ENCODE results near the gene CSF3.

CSF3 gene

DNA sequence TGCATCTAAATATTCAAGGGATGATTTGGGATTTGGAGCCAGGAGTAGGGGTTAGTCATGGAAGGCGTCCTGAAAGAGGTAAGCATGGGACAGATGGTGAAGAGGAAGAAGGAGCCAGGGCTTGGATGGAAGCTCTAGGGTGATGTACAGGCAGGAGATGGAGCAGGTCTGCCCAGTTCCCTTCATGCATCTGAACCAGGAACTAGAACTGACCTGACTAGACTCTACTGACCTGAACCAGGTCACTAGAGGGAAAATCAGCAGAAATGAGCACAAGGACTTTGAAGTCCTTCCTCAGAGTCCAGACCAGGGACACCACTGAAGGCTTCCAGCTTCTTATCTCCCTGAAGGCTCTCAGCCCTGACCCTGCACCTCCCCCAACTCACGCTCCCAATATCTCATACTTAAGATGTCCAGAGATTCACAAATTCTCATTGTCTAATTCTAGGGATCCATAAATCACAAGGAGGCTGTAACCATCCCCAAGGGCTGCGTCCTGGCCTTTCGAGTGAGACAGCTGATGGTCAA lies 44.1 kb upstream of the CSF3 start:
- in situ Hi-C loops (cut with HindIII; ENCODE audit: low pct_ligation_motif_present, low sequenced_read_pairs), result no loop called here
- no peak for DNase-seq
- no peaks in the 10 kb centered on the region for H3K36me3 ChIP-seq (replicated peaks)
- TF ChIP-seq, protein P1, sequence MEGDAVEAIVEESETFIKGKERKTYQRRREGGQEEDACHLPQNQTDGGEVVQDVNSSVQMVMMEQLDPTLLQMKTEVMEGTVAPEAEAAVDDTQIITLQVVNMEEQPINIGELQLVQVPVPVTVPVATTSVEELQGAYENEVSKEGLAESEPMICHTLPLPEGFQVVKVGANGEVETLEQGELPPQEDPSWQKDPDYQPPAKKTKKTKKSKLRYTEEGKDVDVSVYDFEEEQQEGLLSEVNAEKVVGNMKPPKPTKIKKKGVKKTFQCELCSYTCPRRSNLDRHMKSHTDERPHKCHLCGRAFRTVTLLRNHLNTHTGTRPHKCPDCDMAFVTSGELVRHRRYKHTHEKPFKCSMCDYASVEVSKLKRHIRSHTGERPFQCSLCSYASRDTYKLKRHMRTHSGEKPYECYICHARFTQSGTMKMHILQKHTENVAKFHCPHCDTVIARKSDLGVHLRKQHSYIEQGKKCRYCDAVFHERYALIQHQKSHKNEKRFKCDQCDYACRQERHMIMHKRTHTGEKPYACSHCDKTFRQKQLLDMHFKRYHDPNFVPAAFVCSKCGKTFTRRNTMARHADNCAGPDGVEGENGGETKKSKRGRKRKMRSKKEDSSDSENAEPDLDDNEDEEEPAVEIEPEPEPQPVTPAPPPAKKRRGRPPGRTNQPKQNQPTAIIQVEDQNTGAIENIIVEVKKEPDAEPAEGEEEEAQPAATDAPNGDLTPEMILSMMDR (IDR thresholded peaks at IDR 0.05; ENCODE audit: low read depth, low read length, missing control alignments), result no peak
- H3K27me3 ChIP-seq (replicated peaks), result no peaks in the 10 kb centered on the region
- no peak overlapping the region for H3K27ac ChIP-seq
- H3K4me3 ChIP-seq (ENCODE audit: low read depth, low read length), result no peak overlapping the region

DNA sequence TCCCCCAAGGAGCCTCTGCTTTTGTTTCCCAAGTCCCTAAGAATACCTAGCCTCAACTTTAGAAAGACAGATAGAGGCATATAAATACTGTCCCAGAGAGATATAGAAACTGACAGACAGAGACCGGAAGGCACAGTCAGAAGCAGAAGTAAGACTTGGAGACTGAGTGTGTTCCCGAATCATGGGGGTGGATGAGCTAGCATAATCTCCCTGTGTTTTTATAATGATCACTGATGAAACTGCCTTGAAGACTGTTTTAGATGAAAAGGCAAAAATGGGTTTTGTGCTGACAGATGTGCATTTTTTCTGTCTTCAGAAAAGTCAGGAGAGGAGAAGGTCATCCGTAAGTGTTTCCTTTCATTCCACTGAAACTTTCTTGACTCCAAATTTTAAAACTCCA lies 43.0 kb upstream of the CSF3 start:
- H3K4me3 ChIP-seq (ENCODE audit: low read depth, low read length), result no peak overlapping the region
- TF ChIP-seq, protein P1 (IDR thresholded peaks at IDR 0.05; ENCODE audit: low read depth, low read length, missing control alignments), result no peak
- no peak for DNase-seq
- H3K36me3 ChIP-seq (replicated peaks), result no peaks in the 10 kb centered on the region
- in situ Hi-C loops (cut with HindIII; ENCODE audit: low pct_ligation_motif_present, low sequenced_read_pairs), result no loop called here
- H3K27me3 ChIP-seq (replicated peaks), result no peaks in the 10 kb centered on the region
- H3K27ac ChIP-seq, result no peak overlapping the region

DNA sequence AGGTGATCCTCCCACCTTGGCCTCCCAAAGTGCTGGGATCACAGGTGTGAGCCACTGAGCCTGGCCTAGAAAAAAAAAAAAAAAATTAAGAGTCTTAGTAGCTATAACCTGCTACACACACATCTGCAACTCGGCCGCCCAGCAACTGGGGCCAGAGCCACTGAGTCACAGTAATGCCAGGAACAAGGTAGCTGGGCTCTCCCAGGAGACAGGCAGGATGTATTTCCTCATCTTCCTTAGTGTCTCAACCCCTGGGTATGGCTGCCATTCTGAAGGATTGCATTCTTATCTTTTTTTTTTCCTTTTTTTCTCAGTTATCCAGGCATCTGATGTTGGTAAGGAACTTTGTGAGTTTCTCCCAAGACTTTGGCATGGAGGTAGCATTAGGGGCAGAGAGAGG lies 41.7 kb upstream of the CSF3 start:
- Histone ChIP-seq H3K4me3 (ENCODE audit: low read depth, low read length) (no peak overlapping the region), H3K27ac (no peak overlapping the region), H3K36me3 (replicated peaks) (no peaks in the 10 kb centered on the region), H3K27me3 (replicated peaks) (no peaks in the 10 kb centered on the region)
- in situ Hi-C loops (cut with HindIII; ENCODE audit: low pct_ligation_motif_present, low sequenced_read_pairs), result no loop called here
- TF ChIP-seq, protein P1 (IDR thresholded peaks at IDR 0.05; ENCODE audit: low read depth, low read length, missing control alignments), result no peak
- no peak for DNase-seq

DNA sequence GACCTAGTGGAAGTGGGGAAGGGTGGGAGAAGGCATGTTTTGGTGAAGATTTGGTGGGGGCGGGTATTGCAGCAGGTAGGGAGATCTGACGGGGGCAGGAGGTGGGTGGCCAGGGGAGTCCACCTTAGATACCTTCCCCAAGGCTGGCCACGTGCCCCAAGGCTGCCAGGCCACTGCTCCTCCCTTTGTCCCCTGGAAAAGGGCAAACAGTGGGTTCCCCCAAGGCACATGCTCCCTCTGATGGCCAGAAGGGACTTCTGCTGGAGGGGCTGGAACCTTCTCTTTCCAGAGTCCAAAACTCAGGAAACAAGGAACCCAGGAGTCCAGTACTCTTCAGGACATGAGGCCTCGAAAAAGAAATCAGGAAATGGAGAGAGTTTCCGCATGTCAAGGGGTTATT lies 40.8 kb upstream of the CSF3 start:
- H3K4me3 ChIP-seq (ENCODE audit: low read depth, low read length), result no peak overlapping the region
- no peak overlapping the region for H3K27ac ChIP-seq
- no peaks in the 10 kb centered on the region for H3K36me3 ChIP-seq (replicated peaks)
- TF ChIP-seq, protein P1 (IDR thresholded peaks at IDR 0.05; ENCODE audit: low read depth, low read length, missing control alignments), result no peak
- DNase-seq, result no peak
- no peaks in the 10 kb centered on the region for H3K27me3 ChIP-seq (replicated peaks)
- in situ Hi-C loops (cut with HindIII; ENCODE audit: low pct_ligation_motif_present, low sequenced_read_pairs), result no loop called here

DNA sequence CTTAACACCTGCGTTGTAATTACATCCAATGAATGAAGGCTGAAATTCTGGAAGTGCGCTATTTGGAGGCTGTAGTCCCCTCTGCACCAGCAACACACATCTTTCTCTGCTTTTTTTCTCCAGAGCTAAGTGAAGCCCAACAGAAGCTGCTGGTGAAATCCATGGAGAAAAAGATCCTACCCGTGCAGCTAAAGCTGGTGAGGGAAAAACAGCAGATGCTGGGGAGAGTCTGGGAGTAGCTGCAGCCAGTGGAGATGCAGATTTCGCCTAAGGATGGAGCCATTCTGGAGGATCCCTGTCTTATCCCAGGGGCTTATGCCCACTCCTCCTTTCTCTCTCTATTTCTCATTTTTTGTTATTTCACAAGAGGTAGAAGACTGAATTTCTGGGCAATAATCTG lies 39.4 kb upstream of the CSF3 start:
- in situ Hi-C loops (cut with HindIII; ENCODE audit: low pct_ligation_motif_present, low sequenced_read_pairs), result no loop called here
- Histone ChIP-seq H3K36me3 (replicated peaks) (peaks cover under 1% of the 10 kb centered on the region), H3K27ac (no peak overlapping the region), H3K4me3 (ENCODE audit: low read depth, low read length) (no peak overlapping the region), H3K27me3 (replicated peaks) (no peaks in the 10 kb centered on the region)
- TF ChIP-seq, protein P1 (IDR thresholded peaks at IDR 0.05; ENCODE audit: low read depth, low read length, missing control alignments), result no peak
- no peak for DNase-seq

DNA sequence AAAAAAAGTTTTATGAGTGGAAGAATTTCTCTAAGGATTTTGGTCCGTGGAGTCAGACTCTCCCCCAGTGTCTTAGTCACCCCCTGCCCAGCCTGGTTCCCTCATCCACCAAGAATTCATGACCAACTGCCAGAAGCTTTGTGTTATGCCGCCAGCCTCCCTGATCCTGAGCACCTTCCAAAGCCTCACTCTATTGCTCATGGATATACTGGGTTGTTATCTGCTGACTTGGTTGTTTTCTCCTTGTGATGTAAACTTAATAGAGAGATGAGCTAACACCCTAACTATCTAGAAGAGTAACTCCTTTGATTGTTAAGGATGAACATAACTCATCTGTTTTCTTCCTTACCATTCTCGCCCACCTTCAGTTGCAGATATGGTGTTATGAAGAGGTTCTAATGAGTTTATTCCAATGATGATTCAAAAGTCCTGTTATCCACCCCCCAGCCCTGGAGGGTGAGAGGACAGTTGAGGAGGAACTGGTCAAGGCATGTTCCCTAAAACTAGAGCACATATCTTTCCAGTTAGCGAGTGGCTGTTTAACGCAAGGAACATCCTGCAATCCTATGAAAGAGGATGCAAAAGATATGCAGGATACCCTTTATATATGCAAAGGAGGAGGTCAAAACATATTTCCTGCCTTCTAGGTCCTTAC lies 36.1 kb upstream of the CSF3 start:
- H3K36me3 ChIP-seq (replicated peaks), result peaks cover 6% of the 10 kb centered on the region
- TF ChIP-seq, protein P1 (IDR thresholded peaks at IDR 0.05; ENCODE audit: low read depth, low read length, missing control alignments), result no peak
- H3K4me3 ChIP-seq (ENCODE audit: low read depth, low read length), result no peak overlapping the region
- H3K27ac ChIP-seq, result no peak overlapping the region
- peak; percentile 69 for DNase-seq
- no peaks in the 10 kb centered on the region for H3K27me3 ChIP-seq (replicated peaks)
- in situ Hi-C loops (cut with HindIII; ENCODE audit: low pct_ligation_motif_present, low sequenced_read_pairs), result no loop called here

Data from brain microvascular endothelial cell (primary cell).